ENCODE data around the gene LIPN.

Gene LIPN

DNA sequence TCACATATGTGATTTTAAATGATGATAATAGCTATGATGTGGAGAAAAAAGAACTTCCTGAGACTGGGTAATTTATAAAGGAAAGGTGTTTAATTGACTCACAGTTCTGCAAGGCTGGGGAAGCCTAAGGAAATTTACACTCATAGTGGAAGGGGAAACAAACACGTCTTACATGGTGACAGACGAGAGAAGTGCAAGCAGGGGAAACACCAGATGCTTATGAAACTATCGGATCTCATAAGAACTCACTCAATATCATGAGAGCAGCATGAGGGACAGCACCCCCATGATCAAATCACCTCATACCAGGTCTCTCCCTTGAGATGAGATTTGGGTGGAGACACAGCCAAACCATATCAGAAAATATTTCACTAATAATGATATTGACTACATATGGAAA is 4.1 kb upstream of the LIPN start:
- no peak for TF ChIP-seq POLR2A (IDR thresholded peaks at IDR 0.05; ENCODE audit: low read depth, low read length)
- DNase-seq (ENCODE audit: insufficient read length, low spot score) (no peak), FAIRE-seq (no peak)

DNA sequence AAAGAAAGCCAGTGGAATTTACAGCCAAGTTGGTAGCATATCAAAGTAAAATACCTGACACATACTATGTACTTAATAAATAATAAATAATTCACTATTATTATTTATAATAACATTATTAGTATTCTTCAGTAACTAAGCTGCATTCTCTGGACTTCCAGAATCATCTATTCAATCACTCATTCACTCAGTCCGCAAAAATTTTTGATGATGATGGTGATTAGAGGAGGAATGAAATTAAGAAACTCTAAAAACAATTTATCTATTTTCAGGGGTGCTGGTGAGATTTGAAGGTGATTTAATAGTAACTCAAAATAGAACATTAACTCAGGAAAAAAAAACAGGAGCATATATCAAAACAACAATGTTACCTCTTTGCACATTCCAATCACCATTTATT is 3.2 kb upstream of the LIPN start:
- FAIRE-seq (no peak), DNase-seq (ENCODE audit: insufficient read length, low spot score) (no peak)
- no peak for TF ChIP-seq POLR2A (IDR thresholded peaks at IDR 0.05; ENCODE audit: low read depth, low read length)

DNA sequence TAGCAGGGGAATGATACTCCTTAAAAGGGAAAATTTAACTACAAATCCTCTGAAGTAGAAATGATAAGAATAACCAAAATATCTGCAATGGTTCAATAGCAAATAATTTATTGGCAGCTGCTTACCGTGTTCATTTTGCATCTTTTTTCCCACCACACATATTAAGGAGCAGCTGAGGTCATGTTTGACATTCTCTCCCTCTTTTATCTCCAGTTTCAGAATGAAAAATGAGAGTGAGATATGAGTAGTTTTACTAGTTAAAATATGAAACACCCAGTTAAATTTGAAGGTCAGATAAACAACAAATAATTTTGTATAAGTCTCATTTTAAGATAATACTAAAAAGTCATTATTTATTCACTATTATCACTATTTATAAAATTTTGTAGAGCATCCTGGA is 3.1 kb downstream of the LIPN start:
- TF ChIP-seq POLR2A (IDR thresholded peaks at IDR 0.05; ENCODE audit: low read depth, low read length): no peak
- FAIRE-seq: no peak
- DNase-seq (ENCODE audit: insufficient read length, low spot score): no peak

DNA sequence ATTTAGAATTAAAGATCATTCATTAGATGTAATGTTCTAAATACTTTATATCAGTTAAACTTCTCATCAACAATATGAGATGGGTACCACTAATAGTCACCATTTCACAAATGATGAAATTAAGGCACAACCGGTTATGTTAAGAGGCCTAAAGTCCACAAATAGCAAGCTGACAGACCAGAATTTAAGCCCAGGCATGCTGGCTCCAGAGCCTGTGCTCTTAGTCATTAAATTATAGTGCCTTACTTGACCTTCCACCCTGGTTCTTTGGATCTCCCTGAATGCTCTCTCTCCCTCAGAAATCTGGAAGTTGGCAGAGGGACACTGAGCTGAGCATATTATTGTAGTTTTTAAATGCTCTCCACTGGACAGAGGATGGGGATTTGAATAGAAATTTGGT is 3.6 kb downstream of the LIPN start:
- TF ChIP-seq POLR2A (IDR thresholded peaks at IDR 0.05; ENCODE audit: low read depth, low read length): no peak
- FAIRE-seq (no peak), DNase-seq (ENCODE audit: insufficient read length, low spot score) (no peak)

DNA sequence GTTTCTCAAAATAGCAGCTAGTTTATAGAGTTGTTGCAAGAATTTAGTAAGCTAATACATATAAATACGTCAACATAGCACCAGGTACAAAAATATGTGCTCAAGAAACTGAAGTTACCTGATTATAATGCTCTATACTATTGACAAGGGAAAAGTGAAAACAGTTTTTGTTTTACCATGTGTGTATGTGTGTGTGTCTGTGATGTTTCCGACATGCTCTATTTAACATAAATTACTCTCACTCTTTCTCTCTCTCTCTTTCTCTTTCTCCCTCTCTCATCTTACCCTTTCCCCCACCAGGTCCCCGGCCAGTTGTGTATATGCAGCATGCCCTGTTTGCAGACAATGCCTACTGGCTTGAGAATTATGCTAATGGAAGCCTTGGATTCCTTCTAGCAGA is 4.3 kb downstream of the LIPN start:
- DNase-seq (ENCODE audit: insufficient read length, low spot score) (no peak), FAIRE-seq (no peak)
- no peak for TF ChIP-seq POLR2A (IDR thresholded peaks at IDR 0.05; ENCODE audit: low read depth, low read length)

DNA sequence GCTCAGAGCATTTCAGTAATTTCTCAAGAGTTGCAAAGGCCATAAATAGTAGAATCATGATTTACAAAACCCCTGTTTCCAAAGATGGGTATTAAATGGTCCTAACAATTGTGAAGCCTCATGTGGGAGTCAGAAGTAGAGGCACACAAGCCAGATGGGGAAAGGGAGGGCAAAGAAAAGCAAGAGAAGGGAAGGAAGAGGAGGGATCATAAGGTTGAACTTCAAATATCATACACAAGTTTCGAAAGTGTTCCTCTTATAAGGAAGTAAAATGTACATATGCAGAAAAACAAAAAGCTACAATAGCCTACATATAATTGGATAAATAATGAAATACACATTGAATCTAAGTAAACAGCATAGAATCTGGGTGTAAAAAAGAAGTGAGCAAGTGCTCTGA is 6.0 kb downstream of the LIPN start:
- FAIRE-seq (no peak), DNase-seq (ENCODE audit: insufficient read length, low spot score) (no peak)
- no peak for TF ChIP-seq POLR2A (IDR thresholded peaks at IDR 0.05; ENCODE audit: low read depth, low read length)

DNA sequence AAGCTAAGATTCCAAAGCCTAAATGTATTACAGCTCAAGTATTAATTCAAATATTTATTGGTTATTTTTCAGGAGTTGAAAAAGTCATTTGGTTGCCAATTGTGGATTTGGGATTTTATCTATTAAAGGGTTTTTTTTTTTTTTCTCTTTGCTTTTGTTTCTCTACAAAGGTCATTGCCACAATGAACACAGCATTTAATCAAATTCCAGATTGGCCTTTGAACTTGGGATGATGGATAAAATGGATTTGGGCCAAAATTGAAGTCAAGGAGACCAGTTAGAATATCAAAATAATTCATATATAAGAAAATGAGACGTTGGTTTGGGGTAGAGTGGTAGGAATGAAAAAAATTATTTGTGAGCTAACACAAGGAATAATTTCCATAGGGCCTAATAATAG is 9.6 kb downstream of the LIPN start:
- no peak for TF ChIP-seq POLR2A (IDR thresholded peaks at IDR 0.05; ENCODE audit: low read depth, low read length)
- no peak for FAIRE-seq
- DNase-seq (ENCODE audit: insufficient read length, low spot score): no peak

DNA sequence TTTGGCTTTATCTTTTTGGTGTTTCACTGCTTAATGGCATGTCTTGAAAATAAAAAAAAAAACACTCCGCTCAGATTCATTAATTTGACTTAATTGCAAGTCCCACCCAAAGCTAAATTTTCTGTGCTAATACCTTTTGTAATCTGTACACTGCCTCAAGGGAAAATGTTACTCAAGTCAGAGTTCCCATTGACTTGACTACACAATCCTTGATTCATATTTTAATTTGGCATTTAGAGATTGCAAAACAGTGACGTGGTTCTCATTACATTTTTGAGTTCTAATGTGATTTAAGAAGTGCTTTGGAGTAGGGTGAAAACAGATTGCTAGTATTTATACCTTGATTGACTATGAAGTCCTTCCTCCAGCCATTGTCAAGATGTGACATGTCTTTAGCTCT is 21.4 kb downstream of the LIPN start:
- no peak for TF ChIP-seq POLR2A (IDR thresholded peaks at IDR 0.05; ENCODE audit: low read depth, low read length)
- no peak for DNase-seq (ENCODE audit: insufficient read length, low spot score)
- no peak for FAIRE-seq

DNA sequence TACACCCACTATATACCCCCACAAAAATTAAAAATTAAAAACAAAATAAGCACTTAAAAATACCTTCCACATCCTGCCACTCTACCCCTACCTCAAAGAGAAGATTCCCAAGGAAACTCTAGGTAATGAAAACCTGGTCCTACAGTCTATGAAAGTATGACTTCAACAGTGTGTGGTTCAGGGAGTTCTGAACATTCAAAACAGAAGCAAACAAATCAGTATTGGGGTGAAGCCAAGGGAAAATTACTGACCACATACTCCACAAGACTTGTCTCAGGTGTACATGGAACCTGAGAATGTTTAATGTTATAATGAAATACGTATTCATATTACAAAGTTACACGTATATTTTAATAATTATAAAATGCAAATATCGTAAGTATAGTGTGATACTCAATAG is 22.4 kb downstream of the LIPN start:
- DNase-seq (ENCODE audit: insufficient read length, low spot score) (no peak), FAIRE-seq (no peak)
- TF ChIP-seq POLR2A (IDR thresholded peaks at IDR 0.05; ENCODE audit: low read depth, low read length): no peak

DNA sequence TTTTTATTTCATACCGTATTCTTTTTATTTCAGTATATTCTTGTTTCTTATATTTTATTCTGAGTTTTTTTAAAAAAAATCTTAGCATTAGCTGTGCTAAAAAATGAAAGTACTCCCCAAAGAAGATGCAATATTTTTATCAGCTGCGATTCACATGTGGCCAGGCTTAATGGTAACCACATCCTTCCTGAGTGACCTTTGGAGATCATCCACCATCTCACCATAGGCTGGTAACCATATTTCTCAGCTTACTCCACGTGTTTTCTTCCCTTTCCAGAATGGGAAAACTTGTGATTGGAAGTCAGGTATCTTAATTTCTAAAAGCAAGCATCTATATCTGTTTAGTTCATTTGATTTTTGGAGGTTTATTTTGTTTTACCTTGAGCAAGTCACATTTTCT is 23.9 kb downstream of the LIPN start:
- no peak for TF ChIP-seq POLR2A (IDR thresholded peaks at IDR 0.05; ENCODE audit: low read depth, low read length)
- DNase-seq (ENCODE audit: insufficient read length, low spot score) (no peak), FAIRE-seq (no peak)

DNA sequence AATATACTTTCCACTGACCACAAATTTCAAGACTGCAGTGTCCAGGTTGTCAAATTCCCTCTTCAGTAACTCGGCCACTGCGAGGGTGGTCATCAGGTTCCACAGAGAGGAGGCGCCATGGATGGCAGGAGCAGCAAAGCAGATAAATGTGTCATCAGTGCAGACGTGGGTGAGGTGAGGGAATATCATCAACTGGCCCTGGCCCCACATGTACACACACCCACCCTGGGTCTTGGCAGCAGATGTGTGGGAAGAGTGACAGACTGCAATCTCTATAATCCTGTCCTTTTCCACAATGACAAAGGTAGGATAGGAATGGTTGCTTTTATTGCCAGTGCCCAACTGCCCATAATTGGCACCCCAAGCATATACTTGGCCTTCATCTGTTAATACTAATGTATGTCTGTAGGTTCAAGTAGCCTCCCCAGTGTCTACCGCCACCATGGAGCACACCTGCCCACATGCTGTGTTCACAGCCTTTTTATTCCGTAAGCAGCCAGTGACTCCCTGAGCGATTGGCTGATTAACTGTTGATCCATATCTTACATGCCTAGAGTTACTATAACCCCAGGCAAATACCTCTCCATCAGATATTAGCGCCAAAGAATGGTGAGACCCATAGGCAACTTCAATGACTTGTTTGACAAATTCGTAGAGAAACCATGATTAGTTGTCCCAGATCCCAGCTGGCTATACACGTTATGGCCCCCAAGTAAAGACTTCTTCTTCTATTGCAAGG is 26.4 kb downstream of the LIPN start:
- DNase-seq (ENCODE audit: insufficient read length, low spot score) (no peak), FAIRE-seq (no peak)
- TF ChIP-seq POLR2A (IDR thresholded peaks at IDR 0.05; ENCODE audit: low read depth, low read length): no peak

DNA sequence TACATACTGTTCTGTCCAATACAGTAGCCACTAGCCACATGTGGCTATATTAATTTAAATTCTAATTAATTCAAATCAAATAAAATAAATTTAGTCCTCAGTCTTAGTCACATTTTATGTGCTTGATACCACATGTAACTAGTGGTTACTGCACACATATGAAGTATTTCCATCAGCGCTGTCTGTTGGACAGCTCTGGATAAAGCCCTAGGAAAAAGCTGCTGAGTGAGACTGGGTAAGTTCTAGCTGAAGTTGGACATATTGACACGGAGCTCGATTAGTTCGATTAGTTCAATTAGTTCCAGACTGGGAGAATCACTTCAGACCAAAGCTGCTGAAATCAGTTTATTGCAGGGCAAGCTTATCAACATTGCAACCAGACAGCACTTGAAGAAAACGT is 27.6 kb downstream of the LIPN start:
- no peak for TF ChIP-seq POLR2A (IDR thresholded peaks at IDR 0.05; ENCODE audit: low read depth, low read length)
- no peak for FAIRE-seq
- DNase-seq (ENCODE audit: insufficient read length, low spot score): no peak

DNA sequence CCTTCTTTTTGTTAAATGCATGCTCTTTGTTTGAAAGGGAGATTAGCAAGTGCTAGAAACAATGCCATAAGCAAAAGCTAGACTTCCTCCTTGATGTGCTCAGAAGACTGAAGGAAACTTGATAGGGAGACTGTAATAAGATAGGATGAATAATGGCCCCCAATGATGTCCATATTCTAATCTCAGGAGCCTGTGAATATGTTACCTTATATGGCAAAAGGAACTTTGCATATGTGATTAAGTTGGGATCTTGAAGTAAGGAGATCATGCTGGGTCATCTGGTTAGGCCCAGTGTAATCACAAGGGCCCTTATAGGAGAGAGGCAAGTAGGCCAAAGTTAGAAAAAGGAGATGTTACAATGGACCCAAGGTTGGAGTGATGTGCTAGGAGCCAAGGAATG is 29.1 kb downstream of the LIPN start:
- no peak for FAIRE-seq
- DNase-seq (ENCODE audit: insufficient read length, low spot score): no peak
- no peak for TF ChIP-seq POLR2A (IDR thresholded peaks at IDR 0.05; ENCODE audit: low read depth, low read length)

DNA sequence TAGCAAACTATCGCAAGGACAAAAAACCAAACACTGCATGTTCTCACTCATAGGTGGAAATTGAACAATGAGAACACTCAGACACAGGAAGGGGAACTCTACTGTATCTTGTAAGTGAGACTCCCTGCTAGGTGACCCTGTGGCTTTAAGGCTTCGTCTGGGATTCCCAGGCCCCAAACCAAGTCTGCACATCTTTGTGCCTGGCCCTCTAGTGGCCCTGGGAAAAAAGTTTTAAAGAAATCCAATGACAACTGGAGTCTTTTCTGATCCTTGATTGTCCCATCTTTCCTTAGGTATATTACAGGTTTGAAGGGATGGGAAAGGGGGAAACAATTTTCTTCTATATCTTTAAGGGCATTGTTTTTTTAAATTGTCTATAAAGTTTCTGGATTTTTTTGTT is 32.1 kb downstream of the LIPN start:
- no peak for TF ChIP-seq POLR2A (IDR thresholded peaks at IDR 0.05; ENCODE audit: low read depth, low read length)
- DNase-seq (ENCODE audit: insufficient read length, low spot score) (peak; percentile 33), FAIRE-seq (peak; percentile 89)

DNA sequence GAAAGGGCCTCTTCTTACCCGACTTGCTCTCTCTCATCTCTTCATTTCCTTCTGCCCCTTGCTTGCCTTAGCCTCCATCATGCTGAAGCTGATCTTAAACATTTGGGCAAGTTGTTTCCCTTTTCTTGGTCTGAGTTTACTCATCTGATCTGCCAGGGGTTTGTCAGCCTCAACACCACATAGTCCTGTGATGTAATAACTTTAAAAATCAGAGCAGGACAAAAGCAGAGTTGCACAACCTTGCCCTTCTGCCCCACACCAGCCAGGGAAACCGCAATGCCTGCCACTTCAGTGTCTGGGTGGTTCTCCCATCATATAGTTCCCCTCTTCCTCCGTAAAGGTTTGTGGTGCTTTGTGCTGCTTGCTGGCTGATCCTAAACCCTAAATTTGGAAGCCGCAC is 32.8 kb downstream of the LIPN start:
- peak; percentile 98 for FAIRE-seq
- peak; percentile 36 for DNase-seq (ENCODE audit: insufficient read length, low spot score)
- TF ChIP-seq POLR2A (IDR thresholded peaks at IDR 0.05; ENCODE audit: low read depth, low read length): no peak

All from H54 (cell line).